Prostate gland (tissue), 2 donors: Measurements from ENCODE around the gene TPH2.

Experiments
- POLR2A ChIP-seq: fragments of 450-650 bp; IDR thresholded peaks from one replicate; pipeline ENCODE4 v1.6.1; 2016; ENCODE audit warnings: antibody characterized with exemption, mild to moderate bottlenecking
- POLR2AphosphoS5 ChIP-seq: sonication (generic); formaldehyde crosslinking; IDR thresholded peaks from one replicate; pipeline ENCODE4 v1.6.1; 2017; ENCODE audit warnings: antibody characterized with exemption
- TF ChIP-seq, protein P1 (sequence below), 4 experiments: fragments of 200-600 bp in 2 of 4; fragments of 450-650 bp in 2 of 4; sonication (generic) in 2 of 4; IDR thresholded peaks; 1 replicate in 3 of 4; 2 replicates in 1 of 4; pipeline ENCODE4 v1.5.1; 2016 to 2019; ENCODE audit warnings: antibody characterized with exemption in 4 of 4, mild to moderate bottlenecking in 2 of 4, moderate library complexity in 2 of 4

DNA sequence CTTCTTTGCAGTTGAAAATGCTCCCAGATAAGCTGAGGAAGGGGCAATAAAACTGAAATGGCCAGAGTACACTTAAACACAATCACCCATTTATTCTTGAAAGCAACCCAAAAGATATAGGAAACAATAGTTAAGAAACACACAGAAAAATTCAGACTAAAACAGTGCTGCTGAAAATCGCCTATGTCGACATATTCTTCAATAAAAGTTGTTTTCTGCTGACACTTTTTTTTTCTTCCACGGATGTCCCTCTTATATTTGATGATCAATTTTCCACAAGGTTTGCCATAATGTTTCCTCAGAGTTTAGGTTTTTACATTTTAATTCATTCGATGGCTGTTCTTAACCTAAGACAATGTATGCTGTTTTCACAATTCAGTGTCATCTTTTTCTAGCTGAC, 74.2 kb downstream of the TPH2 start:
- no peak for TF ChIP-seq POLR2A
- no peak for TF ChIP-seq POLR2AphosphoS5
- TF ChIP-seq, protein P1, sequence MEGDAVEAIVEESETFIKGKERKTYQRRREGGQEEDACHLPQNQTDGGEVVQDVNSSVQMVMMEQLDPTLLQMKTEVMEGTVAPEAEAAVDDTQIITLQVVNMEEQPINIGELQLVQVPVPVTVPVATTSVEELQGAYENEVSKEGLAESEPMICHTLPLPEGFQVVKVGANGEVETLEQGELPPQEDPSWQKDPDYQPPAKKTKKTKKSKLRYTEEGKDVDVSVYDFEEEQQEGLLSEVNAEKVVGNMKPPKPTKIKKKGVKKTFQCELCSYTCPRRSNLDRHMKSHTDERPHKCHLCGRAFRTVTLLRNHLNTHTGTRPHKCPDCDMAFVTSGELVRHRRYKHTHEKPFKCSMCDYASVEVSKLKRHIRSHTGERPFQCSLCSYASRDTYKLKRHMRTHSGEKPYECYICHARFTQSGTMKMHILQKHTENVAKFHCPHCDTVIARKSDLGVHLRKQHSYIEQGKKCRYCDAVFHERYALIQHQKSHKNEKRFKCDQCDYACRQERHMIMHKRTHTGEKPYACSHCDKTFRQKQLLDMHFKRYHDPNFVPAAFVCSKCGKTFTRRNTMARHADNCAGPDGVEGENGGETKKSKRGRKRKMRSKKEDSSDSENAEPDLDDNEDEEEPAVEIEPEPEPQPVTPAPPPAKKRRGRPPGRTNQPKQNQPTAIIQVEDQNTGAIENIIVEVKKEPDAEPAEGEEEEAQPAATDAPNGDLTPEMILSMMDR (IDR thresholded peaks at IDR 0.05), result no peak
